ENCODE measurements around the gene DHX58. TPM values are rescaled to one million over a fixed set of nuclear protein-coding genes. Genes with fewer than 3 reads are reported as not detected.

The DHX58 gene
- total RNA-seq, 2 experiments from 2014 or later: 44.4 to 46.3 TPM

- Mint-ChIP-seq H3K27ac (no peak overlapping the region), H3K9me3 (no peaks in the 10 kb centered on the region), H3K36me3 (ENCODE audit: low read depth) (no peaks in the 10 kb centered on the region), H3K4me1 (ENCODE audit: low read depth) (peaks cover 3% of the 10 kb centered on the region), H3K4me3 (no peak overlapping the region), H3K27me3 (ENCODE audit: low read depth) (peaks cover 26% of the 10 kb centered on the region)
- CTCF ChIA-PET: interaction anchor here (0.9 kb wide), 1 partner anchor 13 kb away, joined by 4 read pairs; no protein-coding TSS in a partner anchor
- DNase-seq: no peak
- intact Hi-C loops (cut with micrococcal nuclease): no loop called here
Measured at GRCh38 chr17:42053731-42054500, 58.6 kb downstream of the DHX58 start.

- intact Hi-C loops (cut with micrococcal nuclease): no loop called here
- no peak overlapping the region for H3K27ac Mint-ChIP-seq
- CTCF ChIA-PET: interaction anchor here (0.6 to 1.0 kb wide), 2 partner anchors 15 to 261 kb away, joined by 3 to 5 read pairs; no protein-coding TSS in a partner anchor
Measured at GRCh38 chr17:42052346-42052877, 60.1 kb downstream of the DHX58 start.

GRCh38 chr17:42051645-42052044, 60.9 kb downstream of the DHX58 start:
- no peak for DNase-seq
- CTCF ChIA-PET: interaction anchor here (0.6 to 1.2 kb wide), 6 partner anchors 11 to 59 kb away, joined by 3 to 4 read pairs (median 3); partner anchors contain the start of gene NKIRAS2
- H3K27ac Mint-ChIP-seq: no peak overlapping the region
- H3K36me3 Mint-ChIP-seq (ENCODE audit: low read depth): no peaks in the 10 kb centered on the region
- intact Hi-C loops (cut with micrococcal nuclease): no loop called here
- no peak overlapping the region for H3K4me3 Mint-ChIP-seq
- H3K4me1 Mint-ChIP-seq (ENCODE audit: low read depth): peaks cover 3% of the 10 kb centered on the region
- no peaks in the 10 kb centered on the region for H3K9me3 Mint-ChIP-seq
- peaks cover 26% of the 10 kb centered on the region for H3K27me3 Mint-ChIP-seq (ENCODE audit: low read depth)

More at GRCh38 chr17:42052346-42052877, 60.1 kb downstream of the DHX58 start:
- H3K9me3 Mint-ChIP-seq: no peaks in the 10 kb centered on the region
- H3K4me1 Mint-ChIP-seq (ENCODE audit: low read depth): peaks cover 3% of the 10 kb centered on the region
- H3K27me3 Mint-ChIP-seq (ENCODE audit: low read depth): peaks cover 26% of the 10 kb centered on the region
- no peaks in the 10 kb centered on the region for H3K36me3 Mint-ChIP-seq (ENCODE audit: low read depth)
- no peak overlapping the region for H3K4me3 Mint-ChIP-seq
- no peak for DNase-seq

Other genes with a start within 250 kb of the DHX58 start
- gene KLHL11, start 247.3 kb downstream of the DHX58 start, total RNA-seq: 1 to 10 TPM; 8.9 to 9.6 TPM
- gene ACLY, start 193.8 kb downstream of the DHX58 start, total RNA-seq: 100 to 1,000 TPM; 153 to 161 TPM
- gene ODAD4, start 182.1 kb downstream of the DHX58 start, total RNA-seq: under 1 TPM; 0.55 to 0.79 TPM
- 10 to 100 TPM; 58.4 to 59.1 TPM for gene CNP, start 145.9 kb downstream of the DHX58 start, total RNA-seq
- gene DNAJC7, start 95.3 kb downstream of the DHX58 start, total RNA-seq: 10 to 100 TPM; 74.5 to 76.3 TPM
- 10 to 100 TPM; 12.4 to 13.2 TPM for gene NKIRAS2, start 92.6 kb downstream of the DHX58 start, total RNA-seq
- gene C17orf113, start 62.1 kb downstream of the DHX58 start, total RNA-seq: under 1 TPM; 0.20 to 0.31 TPM
- under 1 TPM; 0.36 to 0.77 TPM for gene ZNF385C, start 14.2 kb downstream of the DHX58 start, total RNA-seq
- gene KAT2A, start 8.7 kb upstream of the DHX58 start, total RNA-seq: 10 to 100 TPM; 57.3 to 59.0 TPM
- gene HSPB9, start 10.1 kb upstream of the DHX58 start, total RNA-seq: not detected
- gene RAB5C, start 42.3 kb upstream of the DHX58 start, total RNA-seq: 10 to 100 TPM; 32.5 to 36.6 TPM
- gene KCNH4, start 68.4 kb upstream of the DHX58 start, total RNA-seq: under 1 TPM; 0.24 to 0.35 TPM
- gene HCRT, start 72.7 kb upstream of the DHX58 start, total RNA-seq: not detected
- 1 to 10 TPM; 9.0 to 9.7 TPM for gene GHDC, start 81.8 kb upstream of the DHX58 start, total RNA-seq
- 100 to 1,000 TPM; 185 to 192 TPM for gene STAT5B, start 163.7 kb upstream of the DHX58 start, total RNA-seq
- gene STAT5A, start 175.8 kb upstream of the DHX58 start, total RNA-seq: 100 to 1,000 TPM; 165 to 174 TPM

Data from activated naive CD4-positive, alpha-beta T cell treated with anti-CD3 and anti-CD28 coated beads for 36 hours (primary cell).